NCI-H524 treated with DMSO at 0.1 percent for 48 hours (cell line): ENCODE data around the gene ARHGEF7.

Source experiments
- DNase-seq: peaks from one replicate; lab custom pipeline; 2025; lab: John Stamatoyannopoulos, UW

The ARHGEF7 gene

DNA sequence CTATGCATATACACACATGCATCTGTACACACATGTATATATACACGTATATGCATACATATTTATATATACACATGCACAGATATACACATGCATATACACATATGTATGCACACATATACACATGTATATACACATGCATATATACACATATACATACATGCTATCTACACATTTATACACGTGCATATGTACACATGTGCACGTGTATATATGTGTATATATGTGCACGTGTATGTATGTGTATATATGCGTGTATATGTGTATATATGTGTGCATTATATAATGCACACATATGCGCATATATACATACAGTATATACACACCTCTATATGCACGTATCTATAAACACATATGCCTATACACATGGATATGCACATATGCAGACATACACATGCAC is 17.8 kb downstream of the ARHGEF7 start:
- no peak for DNase-seq

DNA sequence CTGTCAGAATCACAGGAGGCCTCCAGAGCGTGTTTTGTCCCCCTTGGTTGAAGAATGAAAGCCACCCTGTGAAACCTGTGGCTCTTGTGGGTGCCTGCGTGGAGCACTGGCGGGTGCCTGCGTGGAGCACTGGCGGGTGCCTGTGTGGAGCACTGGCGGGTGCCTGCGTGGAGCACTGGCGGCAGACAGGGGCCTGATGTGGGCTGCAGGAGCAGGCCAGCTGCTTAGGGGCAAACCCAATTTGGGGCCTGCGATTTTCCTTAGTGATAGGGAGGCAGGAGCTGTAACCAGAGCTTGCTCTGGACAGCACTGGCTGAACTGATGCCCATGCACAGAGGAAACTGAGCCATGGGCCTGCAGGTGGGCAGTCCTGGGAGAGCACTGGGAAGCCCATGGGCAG is 24.3 kb downstream of the ARHGEF7 start:
- no peak for DNase-seq

DNA sequence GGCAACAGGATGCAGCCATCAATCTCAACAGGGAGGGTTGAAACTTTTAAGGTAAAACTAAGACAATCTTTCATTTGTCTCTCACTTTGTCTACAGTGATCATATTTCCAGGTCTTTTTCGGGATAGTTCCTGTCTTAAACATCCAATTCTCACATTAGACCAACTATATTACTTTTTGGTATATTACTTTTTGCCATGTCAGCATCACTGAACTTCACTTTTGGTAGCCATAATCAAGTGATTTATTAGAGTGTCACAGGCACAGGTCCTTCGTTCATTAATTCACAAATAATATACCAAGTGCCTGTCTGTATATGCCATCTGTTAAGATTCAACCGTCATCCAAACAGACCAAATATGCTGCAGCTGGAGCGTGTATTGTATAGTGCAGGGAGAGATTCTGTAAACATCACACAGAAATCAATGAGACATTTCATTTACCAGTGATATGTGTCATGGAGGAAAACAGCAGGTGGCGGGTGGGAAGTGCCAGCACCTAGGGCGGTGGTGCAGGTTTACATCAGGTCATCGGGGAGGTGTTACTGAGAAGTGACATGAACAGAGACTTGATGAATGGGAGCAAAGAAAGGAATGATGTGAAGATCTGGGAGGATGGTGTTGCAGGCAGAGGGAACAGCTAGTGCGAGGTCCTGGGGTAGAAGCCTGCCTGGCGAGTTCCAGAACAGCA is 24.9 kb downstream of the ARHGEF7 start:
- DNase-seq: no peak

DNA sequence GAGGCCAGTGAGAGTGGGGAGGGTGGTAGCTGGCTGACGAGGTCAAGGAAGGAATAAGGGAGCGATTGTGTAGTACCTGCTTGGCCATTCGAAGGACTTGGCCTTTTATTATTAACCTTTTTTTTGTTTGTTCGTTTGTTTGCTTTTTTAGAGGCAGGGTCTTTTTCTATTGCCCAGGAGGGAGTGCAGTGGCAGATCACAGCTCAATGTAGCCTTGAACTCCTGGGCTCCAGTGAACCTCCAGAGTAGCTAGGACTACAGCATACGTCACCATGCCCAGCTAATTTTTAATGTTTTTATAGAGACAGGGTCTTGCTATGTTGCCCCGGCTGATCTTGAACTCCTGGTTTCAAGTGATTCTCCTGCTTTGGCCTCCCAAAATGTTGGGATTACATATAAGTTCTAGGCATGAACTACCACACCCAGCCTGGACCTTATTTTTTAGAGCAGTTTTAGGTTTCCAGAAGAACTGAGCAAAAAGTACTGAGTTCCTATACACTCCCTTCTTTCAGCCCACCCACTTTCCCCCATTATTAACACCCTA is 25.5 kb downstream of the ARHGEF7 start:
- DNase-seq: no peak

DNA sequence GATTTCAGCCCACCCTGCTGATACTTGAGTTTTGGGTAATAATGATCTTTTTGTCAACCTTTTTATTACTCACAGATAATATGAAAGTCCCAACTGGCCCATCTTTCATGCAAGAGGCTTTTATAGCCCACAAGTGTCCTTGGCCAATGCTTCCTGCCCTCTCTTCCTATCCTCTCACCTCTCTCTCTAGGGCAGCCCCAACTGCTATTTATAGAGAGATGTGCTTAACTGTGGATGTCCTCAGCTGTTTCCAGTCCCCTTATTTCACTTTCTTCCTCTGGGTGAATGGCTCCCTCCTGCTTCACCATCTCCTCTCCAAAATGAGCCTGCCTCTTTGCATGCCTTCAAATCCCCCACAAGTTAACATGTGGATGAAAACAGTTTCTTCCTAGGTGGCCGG is 27.4 kb downstream of the ARHGEF7 start:
- DNase-seq: no peak

DNA sequence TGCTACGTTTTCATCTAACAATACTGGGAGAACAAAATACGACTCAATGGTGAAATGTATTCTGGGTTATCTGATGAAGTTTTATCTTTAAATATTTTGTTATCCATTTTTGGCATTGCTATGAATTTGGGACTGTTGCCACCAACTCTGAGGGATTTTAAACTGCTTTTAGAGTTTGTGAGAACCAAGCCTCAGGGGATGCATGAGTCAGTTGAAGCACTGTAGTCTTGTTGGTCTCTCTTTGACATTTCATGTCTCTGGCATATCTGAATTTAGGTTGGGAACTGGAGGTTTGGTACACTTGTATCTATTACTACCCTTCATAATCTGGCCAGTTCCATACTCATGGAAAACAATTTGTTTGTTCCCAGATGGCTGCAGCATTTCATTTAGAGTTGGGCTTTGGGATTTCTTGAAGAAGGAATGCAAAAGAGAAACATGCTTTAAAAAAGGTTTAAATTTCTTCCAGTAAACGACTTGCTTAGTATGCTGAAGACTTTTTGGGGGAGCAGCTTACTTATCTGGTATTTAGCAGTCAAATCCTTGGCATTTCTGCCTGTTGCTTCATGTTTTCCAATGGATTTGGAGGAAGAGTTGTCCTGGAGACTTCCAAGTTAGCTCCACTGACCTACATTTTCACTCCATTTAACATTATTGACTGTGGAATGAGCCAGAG is 28.9 kb downstream of the ARHGEF7 start:
- no peak for DNase-seq

DNA sequence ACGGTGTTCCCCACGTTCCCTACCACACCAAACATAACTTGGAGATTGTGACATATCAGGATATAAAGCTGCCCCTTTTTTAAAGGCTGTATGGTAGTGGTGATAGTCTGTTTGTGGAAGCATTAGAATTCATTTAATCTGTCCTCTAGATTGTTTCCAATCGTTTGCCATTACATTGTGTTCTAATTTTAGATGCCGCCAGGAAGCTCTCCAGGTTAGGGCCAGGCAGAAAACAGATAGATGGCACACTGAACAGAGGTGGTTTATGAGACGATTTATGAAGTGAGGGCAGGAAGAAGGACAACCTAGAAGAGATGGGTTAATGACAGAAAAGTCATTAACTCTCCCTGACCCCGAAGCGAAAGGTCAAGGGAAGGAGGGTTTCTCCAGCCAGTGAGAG is 30.0 kb downstream of the ARHGEF7 start:
- no peak for DNase-seq

DNA sequence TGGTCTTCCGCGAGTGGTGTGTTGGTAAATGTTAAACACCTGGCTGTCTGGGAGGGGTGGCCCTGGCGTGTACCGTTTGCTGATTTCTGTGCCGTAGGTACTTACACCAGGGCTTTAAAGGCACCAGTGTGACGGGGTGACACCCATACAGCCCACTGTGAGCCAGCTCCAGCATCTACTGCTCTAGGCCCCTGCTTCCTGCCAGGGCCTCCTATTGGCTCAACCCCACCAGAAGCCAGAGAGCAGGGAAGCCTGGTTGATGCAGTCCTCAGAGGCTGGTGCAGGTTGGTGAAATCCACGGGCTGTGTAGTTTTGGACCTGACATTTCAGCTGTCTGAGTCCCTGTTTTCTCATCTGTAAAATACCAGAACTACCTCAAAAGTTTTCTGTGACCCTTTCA is 30.4 kb downstream of the ARHGEF7 start:
- DNase-seq: no peak

DNA sequence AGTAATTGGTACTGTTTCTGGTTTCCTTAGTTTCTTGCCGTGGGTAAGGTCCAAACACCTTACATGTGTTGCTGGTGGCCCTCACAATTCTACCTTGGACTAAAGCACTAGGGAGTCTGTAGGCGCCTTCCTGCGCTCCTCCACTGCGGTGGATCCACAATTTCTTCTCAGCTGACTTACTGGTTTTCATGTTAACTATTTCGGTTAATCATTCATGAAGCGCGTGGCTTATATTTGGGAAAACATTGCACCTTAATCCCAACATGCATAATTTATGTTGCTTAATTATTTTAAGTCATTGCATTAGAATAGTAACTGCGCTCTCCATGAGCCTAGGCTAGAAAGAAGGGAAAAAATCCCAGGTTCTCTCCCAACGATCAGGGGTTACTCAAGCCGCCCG is 37.7 kb downstream of the ARHGEF7 start:
- no peak for DNase-seq

DNA sequence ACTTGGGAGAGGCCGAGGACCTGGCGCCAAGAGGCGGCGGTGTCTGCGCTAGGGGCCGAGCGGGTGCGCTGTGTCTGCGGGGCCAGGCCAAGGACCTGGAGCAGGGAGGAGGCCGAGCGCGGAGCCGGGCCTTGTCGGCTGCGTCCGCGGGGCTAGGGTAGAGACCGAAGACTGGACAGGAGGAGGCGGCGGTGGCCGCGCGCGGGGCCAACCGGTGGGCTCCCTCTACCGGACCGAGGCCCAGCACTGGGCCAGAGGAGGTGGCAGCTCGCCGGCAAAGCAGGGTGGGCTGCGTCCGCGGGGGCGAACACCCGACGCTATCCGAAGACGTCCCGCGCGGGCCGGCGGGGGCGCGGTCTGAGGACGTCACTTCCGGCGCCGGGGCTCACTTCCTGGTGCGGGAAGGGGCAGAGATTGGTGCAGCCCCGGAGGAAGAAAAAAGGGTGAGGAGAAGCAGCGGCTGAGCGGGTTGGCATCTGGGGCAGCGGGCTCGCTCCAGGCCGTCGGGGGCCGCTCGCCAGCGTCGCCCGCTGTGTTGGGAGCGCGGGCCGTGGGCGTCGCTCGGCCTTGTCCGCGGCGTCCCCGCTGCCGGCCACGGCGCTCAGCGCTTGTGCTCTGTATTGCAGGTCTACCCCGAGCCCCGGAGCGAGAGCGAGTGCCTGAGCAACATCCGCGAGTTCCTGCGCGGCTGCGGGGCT is 38.3 kb downstream of the ARHGEF7 start:
- peak; percentile 9 for DNase-seq

DNA sequence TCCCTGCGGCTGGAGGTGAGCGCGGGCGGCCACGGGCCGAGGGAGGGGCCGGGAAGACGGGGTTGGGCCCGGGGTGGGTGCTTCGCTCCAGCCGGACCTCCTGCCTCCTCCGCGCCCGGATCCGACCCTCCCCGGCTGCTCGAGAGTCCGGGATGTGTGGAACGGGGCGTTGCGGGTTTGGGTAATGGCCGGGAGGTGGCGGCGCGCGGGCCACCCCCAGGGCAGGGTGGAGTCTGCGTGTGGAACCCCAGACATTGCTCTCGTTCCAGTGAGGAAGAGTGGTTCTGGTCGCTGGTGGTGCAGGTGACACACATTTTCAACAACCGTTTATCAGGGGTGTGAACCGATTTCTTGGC is 38.8 kb downstream of the ARHGEF7 start:
- DNase-seq: no peak

DNA sequence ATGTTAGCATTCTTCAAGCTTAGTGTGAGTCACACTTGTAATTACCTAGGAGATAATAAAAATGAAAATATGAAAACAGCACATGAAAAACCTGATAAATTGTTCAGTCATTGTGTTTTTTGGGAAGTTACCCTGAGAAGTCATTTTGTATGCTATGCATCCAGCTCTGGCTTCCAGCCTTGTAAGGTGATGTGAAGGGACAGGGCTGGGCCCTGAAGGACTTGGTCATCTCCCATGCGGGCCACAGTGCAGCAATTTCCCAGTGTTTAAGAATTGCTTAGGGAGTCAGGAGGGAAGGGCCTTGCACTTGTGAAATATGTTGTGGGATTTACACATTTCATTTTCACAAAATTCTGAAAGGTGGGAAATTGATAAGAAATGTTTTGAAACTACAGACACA is 41.3 kb downstream of the ARHGEF7 start:
- DNase-seq: no peak

DNA sequence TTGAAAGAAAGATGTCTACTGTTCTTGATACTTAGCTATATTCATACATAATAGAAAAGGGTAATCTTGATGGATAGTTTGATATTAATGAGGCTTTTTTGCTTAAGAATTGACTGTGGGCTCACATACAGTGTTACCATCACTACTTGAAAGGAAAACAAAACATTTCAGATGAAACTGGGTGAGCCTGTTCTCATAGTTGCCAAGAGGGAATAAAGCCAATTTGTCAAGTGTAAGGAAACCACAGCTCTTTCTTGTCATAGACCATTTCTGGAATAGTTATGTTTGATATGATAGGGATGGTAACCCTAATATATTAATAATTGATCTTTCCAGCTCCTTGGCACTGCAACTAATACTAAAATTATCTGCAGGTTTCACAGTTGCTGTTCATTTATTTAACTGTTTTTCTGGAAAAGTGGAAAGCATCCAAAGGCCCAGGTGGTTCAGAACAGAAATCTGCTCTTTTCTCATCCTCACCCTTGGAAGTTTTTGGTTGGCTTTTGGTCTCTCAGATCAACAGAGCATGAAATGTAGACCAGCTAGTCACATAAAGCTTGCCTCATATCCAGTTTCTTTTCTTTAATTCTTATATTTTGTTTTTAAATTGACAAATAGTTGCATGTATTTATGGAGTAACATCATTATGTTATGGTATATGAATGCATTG is 43.2 kb downstream of the ARHGEF7 start:
- no peak for DNase-seq

DNA sequence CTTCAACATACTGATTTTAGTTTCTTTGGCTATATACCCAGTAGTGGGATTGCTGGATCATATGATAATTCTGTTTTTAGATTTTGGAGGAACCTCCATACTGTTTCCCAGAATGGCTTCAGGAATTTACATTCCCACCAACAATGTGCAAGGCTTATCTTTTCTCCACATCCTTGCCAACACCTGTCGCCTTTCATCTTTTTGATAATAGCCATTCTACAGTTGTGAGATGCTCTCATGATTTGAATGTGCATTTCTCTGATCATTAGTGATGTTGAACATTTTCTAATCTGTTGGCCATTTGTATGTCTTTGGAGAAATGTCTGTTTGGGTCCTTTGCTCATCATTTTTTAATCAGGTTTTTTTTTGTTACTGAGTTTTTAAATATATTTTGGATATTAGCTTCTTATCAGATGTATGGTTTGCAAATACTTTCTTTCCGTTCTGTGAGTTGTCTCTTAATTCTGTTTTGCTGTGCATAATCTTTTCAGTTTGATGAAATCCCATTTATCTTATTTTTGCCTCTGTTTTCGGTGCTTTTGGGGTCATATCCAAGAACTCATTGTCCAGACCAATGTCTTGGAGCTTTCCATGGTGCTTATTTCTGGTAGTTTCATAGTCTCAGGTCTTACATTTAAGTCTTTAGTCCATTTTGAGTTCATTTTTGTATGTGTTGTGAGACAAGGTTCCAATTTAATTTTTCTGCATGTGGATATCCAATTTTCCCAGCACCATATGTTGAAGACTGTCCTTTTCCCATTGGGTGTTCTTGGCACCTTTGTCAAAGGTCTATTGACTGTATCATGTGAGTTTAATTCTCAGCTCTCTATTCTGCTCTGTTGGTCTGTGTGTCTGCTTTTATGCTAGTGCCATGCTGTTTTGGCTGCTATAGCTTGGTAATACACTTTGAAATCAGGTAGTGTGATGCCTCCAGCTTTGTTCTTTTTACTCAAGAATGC is 44.5 kb downstream of the ARHGEF7 start:
- DNase-seq: no peak

DNA sequence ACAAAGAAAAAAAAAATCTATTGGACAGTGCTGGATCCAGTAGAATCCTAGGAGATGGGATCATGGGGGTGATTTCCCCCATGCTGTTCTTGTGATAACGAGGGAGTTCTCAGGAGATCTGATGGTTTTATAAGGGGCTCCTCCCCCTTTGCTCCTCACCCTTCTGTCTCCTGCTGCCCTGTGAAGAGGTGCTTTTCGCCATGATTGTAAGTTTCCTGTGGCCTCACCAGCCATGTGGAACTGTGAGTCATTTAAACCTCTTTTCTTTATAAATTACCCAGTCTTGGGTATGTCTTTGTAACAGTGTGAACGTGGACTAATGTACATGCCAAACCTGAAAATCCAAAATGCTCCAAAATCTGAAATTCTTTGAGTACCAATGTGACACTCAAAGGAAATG is 45.5 kb downstream of the ARHGEF7 start:
- DNase-seq: no peak

DNA sequence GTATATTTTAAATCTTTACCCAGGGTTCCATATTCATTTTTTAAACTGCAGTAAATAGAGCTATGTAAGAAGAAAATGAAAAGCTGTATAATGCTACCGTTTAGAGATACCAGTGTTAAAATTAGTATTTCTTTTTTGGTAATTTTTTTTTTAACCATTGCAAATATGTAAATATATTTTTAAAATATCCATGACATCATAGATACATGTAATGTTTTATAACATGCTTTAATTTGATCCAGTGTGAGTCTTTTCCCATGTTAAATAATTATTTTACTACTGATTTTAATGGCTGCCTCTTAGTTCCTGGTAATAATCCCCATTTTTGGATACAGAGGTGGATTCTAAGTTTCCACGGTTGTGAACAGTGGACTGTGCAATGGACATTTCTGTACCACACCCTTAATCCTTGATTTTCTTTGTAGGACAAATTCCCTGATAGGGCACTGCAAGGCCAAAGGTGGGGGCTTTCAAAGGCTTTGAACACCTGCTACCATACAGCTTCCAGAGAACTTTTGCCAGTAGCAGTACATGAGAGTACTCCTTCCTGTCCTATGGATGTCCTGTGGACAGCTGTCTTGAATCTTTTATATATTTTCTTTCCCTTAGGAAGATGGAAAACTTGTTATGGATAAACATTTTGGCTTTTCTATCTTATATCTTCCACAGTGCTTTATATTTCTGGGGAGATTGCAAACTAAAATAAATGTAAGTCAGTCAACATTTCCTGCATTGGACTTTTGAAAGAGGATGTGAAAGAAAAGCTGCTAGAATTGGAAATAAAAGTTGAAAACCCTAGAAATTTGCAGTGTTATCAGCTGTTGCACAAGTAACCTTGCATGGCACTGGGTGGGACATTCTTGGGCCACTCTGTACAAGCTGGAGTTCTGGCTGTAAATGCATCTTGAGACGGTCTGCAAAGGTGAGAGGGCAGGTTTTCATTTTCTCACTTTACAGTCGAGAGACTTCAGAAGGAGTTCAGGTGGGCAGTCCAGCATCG is 46.8 kb downstream of the ARHGEF7 start:
- no peak for DNase-seq

DNA sequence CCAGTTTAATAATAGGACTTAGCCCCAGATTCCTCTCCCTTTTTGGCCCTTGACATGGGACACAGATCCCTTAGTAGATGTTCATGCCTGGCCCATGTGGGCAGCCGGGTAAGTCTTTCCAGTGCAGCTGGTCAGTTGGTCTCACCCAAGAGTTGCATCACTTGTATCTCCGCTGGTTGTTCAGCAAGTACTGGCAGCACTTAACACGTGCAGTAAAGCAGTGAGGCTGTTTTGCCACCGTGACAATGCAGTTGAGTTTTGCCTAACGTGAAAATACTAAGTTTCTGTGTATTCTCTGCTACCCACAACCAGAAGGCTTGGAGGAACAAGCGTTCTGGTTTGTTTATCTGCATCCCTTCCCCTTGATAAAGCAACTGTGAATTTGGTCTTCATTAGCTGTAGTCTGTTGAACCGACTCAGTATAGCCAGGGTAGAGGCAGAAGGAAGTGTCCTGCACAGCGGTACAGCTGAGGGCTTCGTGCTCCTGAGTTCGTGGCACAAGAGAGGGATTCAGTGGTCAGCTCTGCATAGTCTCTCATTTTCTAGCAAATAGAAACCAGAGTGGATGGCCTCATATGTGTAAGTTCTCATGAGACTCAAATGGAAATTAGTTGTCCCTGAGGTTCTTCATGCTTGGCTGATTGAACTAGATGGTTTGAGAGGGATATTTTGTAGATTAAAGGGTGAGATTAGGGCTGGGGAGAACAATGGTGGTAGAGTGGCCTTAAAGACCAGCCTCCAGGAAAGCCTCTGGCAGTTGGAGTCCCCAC is 50.3 kb downstream of the ARHGEF7 start:
- no peak for DNase-seq

DNA sequence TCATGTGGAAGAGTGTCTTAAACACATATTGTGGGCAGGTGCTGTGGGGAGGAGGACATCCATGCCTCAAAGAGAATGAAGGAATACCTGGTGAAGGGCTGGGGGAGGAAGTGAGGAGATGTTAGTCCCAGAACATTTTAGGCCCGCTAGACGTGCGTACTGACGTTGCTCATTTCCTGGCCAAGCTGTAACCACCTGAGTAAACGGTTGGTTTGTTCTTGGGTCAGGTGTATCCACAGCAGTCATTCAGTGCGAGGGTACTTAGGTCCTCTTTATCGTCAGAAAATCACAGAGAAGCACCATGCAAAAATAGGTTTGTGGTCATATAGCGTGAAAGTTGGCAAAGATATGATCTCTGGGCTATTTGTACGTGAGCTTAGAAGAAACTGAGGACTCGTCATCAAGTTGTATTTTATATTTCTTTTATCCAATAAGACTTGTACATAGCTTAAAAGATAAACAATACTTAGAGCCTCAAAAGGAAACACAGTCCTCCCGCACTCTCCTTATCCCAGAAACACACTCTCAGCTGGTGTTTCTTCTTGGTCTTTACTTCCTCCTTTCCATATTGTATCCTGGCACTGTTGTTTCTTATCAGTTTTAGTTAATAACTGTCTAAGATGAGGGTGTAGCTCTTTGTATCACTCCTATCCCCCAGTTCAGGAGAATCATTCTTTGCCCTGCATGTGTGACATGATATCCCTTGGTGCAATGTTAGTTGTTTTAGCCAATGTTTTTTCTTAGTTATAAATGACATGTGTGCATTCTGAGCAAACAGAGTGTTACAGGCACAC is 52.0 kb downstream of the ARHGEF7 start:
- no peak for DNase-seq

DNA sequence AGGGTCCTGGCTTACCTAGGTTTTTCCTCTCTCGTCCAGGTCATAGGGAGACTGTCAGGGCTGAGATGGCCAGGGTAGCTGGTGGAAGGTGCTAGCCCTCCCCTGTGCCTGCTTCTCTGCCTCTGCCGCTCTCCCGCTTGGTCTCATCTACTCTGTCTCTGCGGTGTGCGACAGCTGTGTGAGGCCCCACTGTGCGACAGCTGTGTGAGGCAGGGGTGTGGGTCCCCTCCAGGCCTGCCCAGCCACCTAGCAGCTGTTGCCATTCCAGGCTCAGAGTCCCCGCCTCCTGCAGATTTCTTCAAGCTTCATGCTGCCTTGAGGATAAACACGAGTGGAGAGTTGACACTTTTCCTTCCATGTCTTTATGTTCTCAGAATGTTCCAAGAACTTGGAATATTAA is 53.0 kb downstream of the ARHGEF7 start:
- DNase-seq: no peak
